H1 (cell line): ENCODE results near the gene COL2A1. TPM values are rescaled to one million over a fixed set of nuclear protein-coding genes. Genes with fewer than 3 reads are reported as not detected.

Experiments used
- CTCF ChIA-PET: fragments of 300-600 bp; sonication (Branson Sonifier 250); formaldehyde crosslinking; loops from one replicate; lab custom pipeline; 2021; ENCODE audit not compliant: partially characterized antibody; lab: Charles Lee
- POLR2A ChIA-PET: fragments of 300-600 bp; sonication (Branson Sonifier 250); formaldehyde crosslinking; loops from one replicate; lab custom pipeline; 2021; ENCODE audit warnings: inconsistent platforms; ENCODE audit not compliant: partially characterized antibody; lab: Charles Lee
- DNase-seq, 2 experiments: peaks; one replicate each; pipeline versions ENCODE4 v3.0.0 to v3.0.0-alpha.2; 2010 to 2022; ENCODE audit warnings: low spot score in 2 of 2, low read depth in 1 of 2, mixed read lengths in 1 of 2
- FAIRE-seq: peaks from 2 replicates; lab custom pipeline; 2011; peaks lifted over from hg19 to GRCh38; lab: Jason Lieb, UNC
- H2AFZ ChIP-seq: 2 replicates; pipeline ENCODE4 v1.8.1; 2012; ENCODE audit warnings: low read length, inconsistent platforms
- H2AK5ac ChIP-seq: 2 replicates; pipeline ENCODE4 v1.6.1; 2013; ENCODE audit warnings: low read depth, low read length
- H2BK120ac ChIP-seq: replicated peaks from 2 replicates; pipeline ENCODE3; 2013; ENCODE audit warnings: low read depth, low read length, inconsistent platforms
- H2BK12ac ChIP-seq: 2 replicates; pipeline ENCODE4 v1.6.1; 2013; ENCODE audit warnings: low read depth, low read length
- H2BK15ac ChIP-seq: 2 replicates; pipeline ENCODE4 v1.6.1; 2013; ENCODE audit warnings: low read length
- H2BK20ac ChIP-seq: 2 replicates; pipeline ENCODE4 v1.6.1; 2013; ENCODE audit warnings: low read length
- H2BK5ac ChIP-seq: 2 replicates; pipeline ENCODE4 v1.6.1; 2013; ENCODE audit warnings: low read depth, low read length
- H3K14ac ChIP-seq: 2 replicates; pipeline ENCODE4 v1.6.1; 2013; ENCODE audit warnings: inconsistent platforms; ENCODE audit not compliant: insufficient read length
- H3K18ac ChIP-seq: 2 replicates; pipeline ENCODE4 v1.6.1; 2013; ENCODE audit warnings: low read length; ENCODE audit errors: extremely low read depth
- H3K23ac ChIP-seq: 2 replicates; pipeline ENCODE4 v1.6.1; 2013; ENCODE audit warnings: inconsistent platforms; ENCODE audit not compliant: insufficient read length
- H3K23me2 ChIP-seq: 2 replicates; pipeline ENCODE4 v1.6.1; 2013; ENCODE audit warnings: low read depth, low read length
- H3K27ac ChIP-seq: 2 replicates; pipeline ENCODE4 v1.6.1; 2011; ENCODE audit warnings: low read depth, low read length, inconsistent platforms
- H3K27me3 ChIP-seq, 4 experiments: replicated peaks in 1 of 4; 1 replicate in 1 of 4; 2 replicates in 3 of 4; pipeline versions ENCODE4 v1.6.1 to v1.8.1; 2011 to 2013; ENCODE audit warnings: low read length in 3 of 4, mild to moderate bottlenecking in 3 of 4, inconsistent platforms in 2 of 4, mixed read lengths in 2 of 4, moderate library complexity in 1 of 4; ENCODE audit not compliant: control insufficient read depth in 3 of 4, insufficient read depth in 3 of 4; ENCODE audit errors: extremely low read depth in 1 of 4
- H3K36me3 ChIP-seq, 4 experiments: 2 replicates each; pipeline versions ENCODE4 v1.6.1 to v1.8.1; 2011 to 2013; ENCODE audit warnings: mild to moderate bottlenecking in 4 of 4, low read length in 3 of 4, moderate library complexity in 2 of 4, control low read depth in 1 of 4, inconsistent platforms in 1 of 4; ENCODE audit not compliant: insufficient read depth in 4 of 4, control insufficient read depth in 2 of 4
- H3K4ac ChIP-seq: replicated peaks from 2 replicates; pipeline ENCODE3; 2013; ENCODE audit warnings: low read length, low read depth, mixed read lengths, inconsistent platforms; ENCODE audit not compliant: insufficient read length
- H3K4me1 ChIP-seq, 4 experiments: replicated peaks in 1 of 4; 1 replicate in 1 of 4; 2 replicates in 3 of 4; pipeline versions ENCODE4 v1.6.1 to v1.8.1; 2011 to 2013; ENCODE audit warnings: low read length in 3 of 4, inconsistent platforms in 2 of 4, mixed read lengths in 1 of 4; ENCODE audit not compliant: insufficient read depth in 4 of 4, control insufficient read depth in 3 of 4
- H3K4me2 ChIP-seq, 2 experiments: 2 replicates each; pipeline versions ENCODE4 v1.6.1 to v1.8.1; 2011 to 2013; ENCODE audit warnings: low read depth in 2 of 2, low read length in 2 of 2, control low read depth in 1 of 2, inconsistent platforms in 1 of 2, mild to moderate bottlenecking in 1 of 2; ENCODE audit not compliant: insufficient read depth in 1 of 2
- H3K4me3 ChIP-seq, 4 experiments: fragments of 200-600, 300-600 bp in 1 of 4; sonication (generic), shearing (Covaris generic), sonication (Bioruptor Twin) in 1 of 4; 2 replicates each; pipeline versions ENCODE4 v1.5.1 to v1.8.1; 2011 to 2016; ENCODE audit warnings: low read length in 4 of 4, low read depth in 3 of 4, control low read depth in 2 of 4, inconsistent platforms in 2 of 4, mild to moderate bottlenecking in 2 of 4, mixed read lengths in 1 of 4, moderate library complexity in 1 of 4; ENCODE audit not compliant: insufficient read depth in 2 of 4; ENCODE audit errors: extremely low read depth in 1 of 4
- H3K56ac ChIP-seq: replicated peaks from 2 replicates; pipeline ENCODE3; 2013; ENCODE audit warnings: low read depth, mild to moderate bottlenecking, mixed read lengths, low read length, inconsistent platforms; ENCODE audit not compliant: insufficient read length
- H3K79me1 ChIP-seq: 2 replicates; pipeline ENCODE4 v1.6.1; 2013; ENCODE audit warnings: low read depth, low read length, control low read depth
- H3K79me2 ChIP-seq, 2 experiments: 2 replicates each; pipeline versions ENCODE4 v1.6.1 to v1.8.1; 2012 to 2013; ENCODE audit warnings: low read length in 2 of 2, mild to moderate bottlenecking in 2 of 2, inconsistent platforms in 1 of 2; ENCODE audit not compliant: insufficient read depth in 2 of 2, control insufficient read depth in 1 of 2
- H3K9ac ChIP-seq, 4 experiments: replicated peaks in 1 of 4; 1 replicate in 1 of 4; 2 replicates in 3 of 4; pipeline versions ENCODE4 v1.6.1 to v1.8.1; 2011 to 2013; ENCODE audit warnings: low read depth in 3 of 4, low read length in 3 of 4, control low read depth in 2 of 4, mild to moderate bottlenecking in 2 of 4, moderate library complexity in 2 of 4, inconsistent platforms in 1 of 4; ENCODE audit errors: extremely low read depth in 1 of 4
- H3K9me3 ChIP-seq, 2 experiments: 2 replicates each; pipeline versions ENCODE4 v1.6.1 to v1.8.1; 2012 to 2013; ENCODE audit warnings: mild to moderate bottlenecking in 2 of 2, moderate library complexity in 2 of 2, control low read depth in 1 of 2, inconsistent platforms in 1 of 2, low read depth in 1 of 2, low read length in 1 of 2, mixed read lengths in 1 of 2; ENCODE audit not compliant: insufficient read depth in 2 of 2
- H4K20me1 ChIP-seq, 2 experiments: replicated peaks in 1 of 2; 2 replicates each; pipeline versions ENCODE3 to v1.8.1; 2011 to 2013; ENCODE audit warnings: inconsistent platforms in 2 of 2, low read length in 2 of 2, mild to moderate bottlenecking in 1 of 2; ENCODE audit not compliant: insufficient read depth in 2 of 2, control insufficient read depth in 1 of 2
- H4K5ac ChIP-seq: 2 replicates; pipeline ENCODE4 v1.6.1; 2013; ENCODE audit warnings: low read length, low read depth, mixed read lengths, inconsistent platforms; ENCODE audit not compliant: insufficient read length
- H4K8ac ChIP-seq: 2 replicates; pipeline ENCODE4 v1.8.0; 2013; ENCODE audit warnings: mild to moderate bottlenecking, moderate library complexity, low read length, inconsistent platforms; ENCODE audit not compliant: insufficient read depth; ENCODE audit errors: extremely low read depth
- H4K91ac ChIP-seq: replicated peaks from 2 replicates; pipeline ENCODE3; 2013; ENCODE audit warnings: low read length, mixed read lengths, inconsistent platforms; ENCODE audit not compliant: insufficient read length
- BACH1 ChIP-seq: IDR thresholded peaks from 2 replicates; pipeline ENCODE4 v1.6.1; 2012; ENCODE audit warnings: low read length, improper control_type of control experiment
- CREB1 ChIP-seq: IDR thresholded peaks from 2 replicates; pipeline ENCODE4 v1.6.1; 2012; ENCODE audit warnings: inconsistent platforms
- MAFK ChIP-seq: IDR thresholded peaks from 2 replicates; pipeline ENCODE4 v1.6.1; 2012; ENCODE audit warnings: low read depth, mild to moderate bottlenecking, improper control_type of control experiment, low read length
- MAX ChIP-seq: IDR thresholded peaks from 2 replicates; pipeline ENCODE4 v1.6.1; 2012; ENCODE audit warnings: inconsistent platforms
- NRF1 ChIP-seq: IDR thresholded peaks from 2 replicates; pipeline ENCODE4 v1.6.1; 2011; ENCODE audit warnings: mild to moderate bottlenecking, low read depth, low read length, improper control_type of control experiment
- SAP30 ChIP-seq: fragments of 300-600 bp; sonication (generic); IDR thresholded peaks from 2 replicates; pipeline ENCODE4 v1.7.1; 2012; ENCODE audit warnings: low read length, moderate library complexity, mild to moderate bottlenecking, inconsistent platforms; ENCODE audit not compliant: insufficient read depth, insufficient replicate concordance
- SIX5 ChIP-seq: IDR thresholded peaks from 2 replicates; pipeline ENCODE4 v1.6.1; 2011; ENCODE audit warnings: mild to moderate bottlenecking, low read depth, low read length
- TBP ChIP-seq: IDR thresholded peaks from 2 replicates; pipeline ENCODE4 v1.6.1; 2011; ENCODE audit warnings: low read depth, low read length, improper control_type of control experiment
- TCF12 ChIP-seq: IDR thresholded peaks from 2 replicates; pipeline ENCODE4 v1.6.1; 2011; ENCODE audit warnings: low read depth, mild to moderate bottlenecking, low read length
- USF2 ChIP-seq: IDR thresholded peaks from 2 replicates; pipeline ENCODE4 v1.6.1; 2011; ENCODE audit warnings: low read length, improper control_type of control experiment
- WGBS, 2 experiments: shearing (Covaris generic) in 1 of 2; methylation state at CpG; one replicate each; pipeline versions ENCODE4 v1.1.6 to v1.1.7; 2013 to 2015; ENCODE audit warnings: low lambda C conversion rate in 2 of 2, mixed read lengths in 2 of 2, inconsistent platforms in 1 of 2, low coverage in 1 of 2, missing lambda C conversion rate in 1 of 2; ENCODE audit not compliant: insufficient replicate concordance in 2 of 2, insufficient coverage in 1 of 2, insufficient read length in 1 of 2; ENCODE audit errors: extremely low coverage in 1 of 2, missing lambda C conversion rate in 1 of 2; 5-methylcytosine and 5-hydroxymethylcytosine counted together
- polyA plus RNA-seq, 7 experiments: library from polyadenylated mRNA; depleted of rRNA in 3 of 7; stranded (reverse) in 5 of 7; unstranded in 2 of 7; fragments of >200 nt in 5 of 7; fragments of 200-250 nt in 2 of 7; gene quantifications; 1 replicate in 5 of 7; 2 replicates in 1 of 7; 4 replicates in 1 of 7; pipeline versions ENCODE4 v1.2.1 to v1.2.3, GENCODE V29; 2011 to 2013; ENCODE audit warnings: missing spikeins in 2 of 7, mixed read lengths in 2 of 7
- total RNA-seq: library from RNA; stranded (reverse); fragmentation: NEBNext Ultra II Directional; extraction: Animal tissue kit (Norgen Biotek cat#: 25700); gene quantifications from 2 replicates; pipeline ENCODE4 v1.2.1, GENCODE V29; 2021

Gene COL2A1
- total and polyA plus RNA-seq, 2 of the 8 experiments (the other 6 are each of a cell fraction or from before 2014, with no cell fraction given): 4.2 to 14.6 TPM

- no peak overlapping the region for H2BK120ac ChIP-seq
- ChIA-PET POLR2A (no interaction called here), CTCF (interaction anchor here (0.8 to 3.2 kb wide), 6 partner anchors 8 to 42 kb away, joined by 3 to 8 read pairs (median 4); no protein-coding TSS in a partner anchor)
- no peak overlapping the region for H2BK5ac ChIP-seq
- no peak overlapping the region for H2AFZ ChIP-seq
- peaks cover 2% of the 10 kb centered on the region; the same call in 1 of the 2 replicates for H3K23me2 ChIP-seq
- H2BK12ac ChIP-seq: no peak overlapping the region
- peaks cover 11 to 25% (median 17%) of the 10 kb centered on the region in 4 experiments for H3K4me1 ChIP-seq
- H2AK5ac ChIP-seq: no peak overlapping the region
- H3K27me3 ChIP-seq: peaks cover 13 to 65% (median 55%) of the 10 kb centered on the region in 4 experiments
- no peak overlapping the region for H3K14ac ChIP-seq
- no peaks in the 10 kb centered on the region for H3K79me2 ChIP-seq
- no peak overlapping the region for H3K4me2 ChIP-seq
- H2BK20ac ChIP-seq: no peak overlapping the region
- H4K91ac ChIP-seq: no peak overlapping the region
- no peak overlapping the region for H3K27ac ChIP-seq
- TF ChIP-seq USF2 (no peak), BACH1 (no peak), TBP (no peak), NRF1 (no peak), MAX (no peak), CREB1 (no peak), SAP30 (no peak), TCF12 (no peak), SIX5 (no peak), MAFK (no peak)
- no peaks in the 10 kb centered on the region for H3K36me3 ChIP-seq
- no peaks in the 10 kb centered on the region for H3K9me3 ChIP-seq
- no peak overlapping the region for H2BK15ac ChIP-seq
- H3K9ac ChIP-seq: no peak overlapping the region
- no peak overlapping the region for H3K23ac ChIP-seq
- FAIRE-seq (no peak), DNase-seq (no peak)
- H3K56ac ChIP-seq: no peak overlapping the region
- H4K20me1 ChIP-seq: no peaks in the 10 kb centered on the region
- no peak overlapping the region for H3K4ac ChIP-seq
- H3K4me3 ChIP-seq: no peak overlapping the region
- no peaks in the 10 kb centered on the region for H3K79me1 ChIP-seq
- no peak overlapping the region for H4K8ac ChIP-seq
- no peak overlapping the region for H3K18ac ChIP-seq
- no peak overlapping the region for H4K5ac ChIP-seq
- WGBS, 2 experiments: 100% methylated on average over 1 of the region's 1 CpG; no CpG with 5 or more reads in 1 of the 2 experiments
Observed at GRCh38 chr12:48033451-48033850, 29.2 kb upstream of the COL2A1 start.
